Smooth muscle cell (in vitro differentiated cells): Measurements from ENCODE around the gene EMP2. TPM values are rescaled to one million over a fixed set of nuclear protein-coding genes. Genes with fewer than 3 reads are reported as not detected.

Experiments used
- DNase-seq: peaks from one replicate; lab custom pipeline; 2025; ENCODE audit not compliant: unreplicated experiment; lab: John Stamatoyannopoulos, UW
- H2AFZ ChIP-seq: fragments of 200-600 bp; sonication (generic); 2 replicates; pipeline ENCODE4 v1.6.0; 2016; ENCODE audit warnings: antibody characterized with exemption, low read depth, mild to moderate bottlenecking
- H3F3A ChIP-seq: fragments of 200-600 bp; sonication (generic); 2 replicates; pipeline ENCODE4 v1.6.0; 2017; ENCODE audit warnings: antibody characterized with exemption, low read depth
- H3K27ac ChIP-seq: fragments of 200-600 bp; sonication (generic); 2 replicates; pipeline ENCODE4 v1.5.1; 2016; ENCODE audit warnings: low read depth, mild to moderate bottlenecking
- H3K27me3 ChIP-seq: fragments of 200-600 bp; sonication (generic); 2 replicates; pipeline ENCODE4 v1.6.1; 2016; ENCODE audit warnings: low read depth, mild to moderate bottlenecking
- H3K36me3 ChIP-seq: fragments of 200-600 bp; sonication (generic); 2 replicates; pipeline ENCODE4 v1.5.1; 2016; ENCODE audit warnings: low read depth
- H3K4me1 ChIP-seq: fragments of 200-600 bp; sonication (generic); 2 replicates; pipeline ENCODE4 v1.5.1; 2016; ENCODE audit warnings: low read depth
- H3K4me2 ChIP-seq: fragments of 200-600 bp; sonication (generic); 2 replicates; pipeline ENCODE4 v1.6.0; 2016; ENCODE audit warnings: mild to moderate bottlenecking
- H3K4me3 ChIP-seq: fragments of 200-600 bp; sonication (generic); 2 replicates; pipeline ENCODE4 v1.5.1; 2016; ENCODE audit warnings: mild to moderate bottlenecking
- H3K79me2 ChIP-seq: fragments of 200-600 bp; sonication (generic); 2 replicates; pipeline ENCODE4 v1.6.0; 2016; ENCODE audit warnings: low read depth, mild to moderate bottlenecking
- H3K9ac ChIP-seq: fragments of 200-600 bp; sonication (generic); 2 replicates; pipeline ENCODE4 v1.6.0; 2016; ENCODE audit warnings: low read depth
- H3K9me3 ChIP-seq: fragments of 200-600 bp; sonication (generic); replicated peaks from 2 replicates; pipeline ENCODE4 v1.5.1; 2016; ENCODE audit warnings: low read depth
- H4K20me1 ChIP-seq: fragments of 200-600 bp; sonication (generic); 2 replicates; pipeline ENCODE4 v1.6.0; 2016; ENCODE audit warnings: low read depth
- WGBS: methylation state at CpG from one replicate; pipeline ENCODE4 v1.1.7; 2016; ENCODE audit warnings: low lambda C conversion rate; 5-methylcytosine and 5-hydroxymethylcytosine counted together
- polyA plus RNA-seq: library from polyadenylated mRNA; unstranded; fragments of >200 nt; fragmentation: Nextera tagmentation; extraction: Ambion mirVana; gene quantifications from 2 replicates; pipeline ENCODE4 v1.2.1, GENCODE V29; 2016
- small RNA-seq: library from RNA; depleted of rRNA; stranded (forward); fragments of <200 nt; gene quantifications from one replicate; pipeline ENCODE3, GENCODE V24; 2014
- total RNA-seq: library from RNA; depleted of rRNA; stranded (reverse); fragments of >200 nt; gene quantifications from 2 replicates; pipeline ENCODE4 v1.2.3, GENCODE V29; 2014
- TF ChIP-seq, protein P1 (sequence below): fragments of 200-600 bp; sonication (generic); IDR thresholded peaks from 2 replicates; pipeline ENCODE4 v1.5.1; 2017; ENCODE audit warnings: borderline replicate concordance, mild to moderate bottlenecking, antibody characterized with exemption; ENCODE audit not compliant: insufficient read depth, poor library complexity, severe bottlenecking

Gene EMP2
- total and polyA plus RNA-seq, 2 experiments from 2014 or later: 3.9 to 20.7 TPM

- no peak for DNase-seq
- Histone ChIP-seq H3K27me3 (no peaks in the 10 kb centered on the region), H3K27ac (no peak overlapping the region), H2AFZ (no peak overlapping the region), H3K9me3 (no peaks in the 10 kb centered on the region), H3K36me3 (peaks cover 4% of the 10 kb centered on the region), H3K4me3 (no peak overlapping the region), H4K20me1 (no peaks in the 10 kb centered on the region), H3K4me2 (no peak overlapping the region), H3K4me1 (no peaks in the 10 kb centered on the region), H3K79me2 (no peaks in the 10 kb centered on the region), H3K9ac (no peak overlapping the region), H3F3A (no peaks in the 10 kb centered on the region)
- 72% methylated on average over 2 of the region's 2 CpGs for WGBS
- TF ChIP-seq, protein P1, sequence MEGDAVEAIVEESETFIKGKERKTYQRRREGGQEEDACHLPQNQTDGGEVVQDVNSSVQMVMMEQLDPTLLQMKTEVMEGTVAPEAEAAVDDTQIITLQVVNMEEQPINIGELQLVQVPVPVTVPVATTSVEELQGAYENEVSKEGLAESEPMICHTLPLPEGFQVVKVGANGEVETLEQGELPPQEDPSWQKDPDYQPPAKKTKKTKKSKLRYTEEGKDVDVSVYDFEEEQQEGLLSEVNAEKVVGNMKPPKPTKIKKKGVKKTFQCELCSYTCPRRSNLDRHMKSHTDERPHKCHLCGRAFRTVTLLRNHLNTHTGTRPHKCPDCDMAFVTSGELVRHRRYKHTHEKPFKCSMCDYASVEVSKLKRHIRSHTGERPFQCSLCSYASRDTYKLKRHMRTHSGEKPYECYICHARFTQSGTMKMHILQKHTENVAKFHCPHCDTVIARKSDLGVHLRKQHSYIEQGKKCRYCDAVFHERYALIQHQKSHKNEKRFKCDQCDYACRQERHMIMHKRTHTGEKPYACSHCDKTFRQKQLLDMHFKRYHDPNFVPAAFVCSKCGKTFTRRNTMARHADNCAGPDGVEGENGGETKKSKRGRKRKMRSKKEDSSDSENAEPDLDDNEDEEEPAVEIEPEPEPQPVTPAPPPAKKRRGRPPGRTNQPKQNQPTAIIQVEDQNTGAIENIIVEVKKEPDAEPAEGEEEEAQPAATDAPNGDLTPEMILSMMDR: no peak
Measured at GRCh38 chr16:10480151-10480550, 100.2 kb downstream of the EMP2 start.

Small RNA genes within 50 kb of the gene (small RNA-seq; reads per million reads assigned to genes)
- gene RNU6-633P: not detected

Other genes starting within 250 kb of the EMP2 start
- 4.3 and 5.6 TPM in 2 replicates for gene ATF7IP2, start 194.5 kb downstream of the EMP2 start, total RNA-seq
- 4.7 and 6.7 TPM in 2 replicates for gene ATF7IP2, start 194.5 kb downstream of the EMP2 start, polyA plus RNA-seq
- gene TEKT5, start 114.3 kb upstream of the EMP2 start, total RNA-seq: not detected in 2 replicates
- not detected in 2 replicates for gene TEKT5, start 114.3 kb upstream of the EMP2 start, polyA plus RNA-seq
- 7.2 and 7.6 TPM in 2 replicates for gene NUBP1, start 163.2 kb upstream of the EMP2 start, total RNA-seq
- 11.8 and 17.5 TPM in 2 replicates for gene NUBP1, start 163.2 kb upstream of the EMP2 start, polyA plus RNA-seq
- 0.13 and 0.58 TPM in 2 replicates for gene TVP23A, start 238.2 kb upstream of the EMP2 start, total RNA-seq
- 0.45 TPM in 2 replicates for gene TVP23A, start 238.2 kb upstream of the EMP2 start, polyA plus RNA-seq